Calu3 (cell line): ENCODE measurements around the gene VPS50. TPM values are rescaled to one million over a fixed set of nuclear protein-coding genes. Genes with fewer than 3 reads are reported as not detected.

Experiments
- BruUV-seq: library from RNA; stranded (reverse); fragments of 400-500 nt; replicated peaks from 2 replicates; lab custom pipeline; 2021; lab: Mats Ljungman, UMichigan
- CTCF ChIA-PET: fragments of 300-600 bp; sonication (Branson Sonifier 250); formaldehyde crosslinking; loops from one replicate; lab custom pipeline; 2022; ENCODE audit warnings: antibody characterized with exemption; lab: Charles Lee
- DNase-seq: peaks from one replicate; pipeline ENCODE4 v3.0.0; 2022
- H3K27ac Mint-ChIP-seq: one replicate; pipeline ENCODE4 v1.8.0; 2022; ENCODE audit warnings: mixed read lengths; ENCODE audit not compliant: unreplicated experiment
- H3K27me3 Mint-ChIP-seq: one replicate; pipeline ENCODE4 v1.8.0; 2022; ENCODE audit warnings: mixed read lengths; ENCODE audit not compliant: unreplicated experiment
- H3K36me3 Mint-ChIP-seq: one replicate; pipeline ENCODE4 v1.8.0; 2022; ENCODE audit warnings: mild to moderate bottlenecking, moderate library complexity, mixed read lengths; ENCODE audit not compliant: insufficient read depth, unreplicated experiment
- H3K4me1 Mint-ChIP-seq: one replicate; pipeline ENCODE4 v1.8.0; 2022; ENCODE audit warnings: mild to moderate bottlenecking, low read depth, mixed read lengths; ENCODE audit not compliant: unreplicated experiment
- H3K4me3 Mint-ChIP-seq: one replicate; pipeline ENCODE4 v1.8.0; 2022; ENCODE audit warnings: mild to moderate bottlenecking, low read depth, moderate library complexity, mixed read lengths; ENCODE audit not compliant: unreplicated experiment
- H3K9me3 Mint-ChIP-seq: one replicate; pipeline ENCODE4 v1.8.0; 2022; ENCODE audit warnings: low read depth, mixed read lengths; ENCODE audit not compliant: unreplicated experiment
- intact Hi-C: fragments of 100-400 bp; cut with micrococcal nuclease; formaldehyde crosslinking; loops from one replicate; pipeline ENCODE4 v1.10.0; 2022; ENCODE audit not compliant: unreplicated experiment
- total RNA-seq: library from RNA; stranded (reverse); gene quantifications from 2 replicates; pipeline ENCODE4 v1.2.3, GENCODE V29; 2022
- TF ChIP-seq, protein P1 (sequence below): fragments of 200-600 bp; IDR thresholded peaks from one replicate; pipeline ENCODE4 v1.8.0; 2022; ENCODE audit warnings: antibody characterized with exemption; ENCODE audit not compliant: unreplicated experiment

The VPS50 gene
- total RNA-seq, 1 experiment from 2014 or later: 36.9 TPM

DNA sequence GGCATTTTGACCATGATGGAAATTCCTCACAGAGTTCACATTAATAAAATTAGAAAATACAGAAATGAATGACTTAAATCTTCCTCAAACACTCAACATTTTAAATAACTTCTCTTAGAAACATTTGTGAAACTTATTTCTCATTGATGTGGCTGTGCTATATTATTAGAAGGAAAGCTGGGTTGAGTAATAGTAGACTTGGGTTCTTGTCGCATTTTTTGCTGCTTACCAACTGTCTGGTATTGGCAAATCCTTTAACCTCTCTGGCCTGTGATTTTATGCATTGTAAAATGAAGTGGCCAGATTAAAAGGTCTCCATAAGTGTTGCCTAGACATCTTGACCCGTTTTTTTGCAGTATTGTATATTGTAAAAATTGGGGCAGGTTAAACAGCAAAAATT, 66.5 kb downstream of the VPS50 start:
- DNase-seq: no peak
- Mint-ChIP-seq H3K27ac (no peak overlapping the region), H3K9me3 (no peaks in the 10 kb centered on the region), H3K36me3 (no peaks in the 10 kb centered on the region), H3K4me3 (no peak overlapping the region), H3K27me3 (no peaks in the 10 kb centered on the region), H3K4me1 (no peaks in the 10 kb centered on the region)
- BruUV-seq: no TSS peak
- CTCF ChIA-PET: no interaction called here
- intact Hi-C loops: no loop called here
- TF ChIP-seq, protein P1, sequence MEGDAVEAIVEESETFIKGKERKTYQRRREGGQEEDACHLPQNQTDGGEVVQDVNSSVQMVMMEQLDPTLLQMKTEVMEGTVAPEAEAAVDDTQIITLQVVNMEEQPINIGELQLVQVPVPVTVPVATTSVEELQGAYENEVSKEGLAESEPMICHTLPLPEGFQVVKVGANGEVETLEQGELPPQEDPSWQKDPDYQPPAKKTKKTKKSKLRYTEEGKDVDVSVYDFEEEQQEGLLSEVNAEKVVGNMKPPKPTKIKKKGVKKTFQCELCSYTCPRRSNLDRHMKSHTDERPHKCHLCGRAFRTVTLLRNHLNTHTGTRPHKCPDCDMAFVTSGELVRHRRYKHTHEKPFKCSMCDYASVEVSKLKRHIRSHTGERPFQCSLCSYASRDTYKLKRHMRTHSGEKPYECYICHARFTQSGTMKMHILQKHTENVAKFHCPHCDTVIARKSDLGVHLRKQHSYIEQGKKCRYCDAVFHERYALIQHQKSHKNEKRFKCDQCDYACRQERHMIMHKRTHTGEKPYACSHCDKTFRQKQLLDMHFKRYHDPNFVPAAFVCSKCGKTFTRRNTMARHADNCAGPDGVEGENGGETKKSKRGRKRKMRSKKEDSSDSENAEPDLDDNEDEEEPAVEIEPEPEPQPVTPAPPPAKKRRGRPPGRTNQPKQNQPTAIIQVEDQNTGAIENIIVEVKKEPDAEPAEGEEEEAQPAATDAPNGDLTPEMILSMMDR: no peak

DNA sequence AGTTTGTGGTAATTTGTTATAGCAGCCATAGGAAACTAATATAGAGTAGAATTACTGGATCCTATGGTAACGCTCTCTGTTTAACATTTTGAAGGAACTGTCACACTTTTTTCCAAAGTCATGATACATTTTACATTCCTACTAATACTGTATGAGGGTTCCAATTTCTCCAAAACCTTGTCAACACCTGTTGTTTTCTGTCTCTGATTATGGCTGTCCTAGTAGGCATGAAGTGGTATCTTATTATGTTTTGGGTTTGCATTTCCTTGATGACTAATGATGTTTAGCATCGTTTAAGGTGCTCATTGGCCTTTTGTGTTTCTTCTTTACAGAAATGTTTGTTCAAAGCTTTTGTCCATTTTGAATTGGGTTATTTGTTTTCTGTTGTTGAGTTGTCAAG, 69.6 kb downstream of the VPS50 start:
- CTCF ChIA-PET: no interaction called here
- no TSS peak for BruUV-seq
- no peak overlapping the region for H3K27ac Mint-ChIP-seq
- H3K36me3 Mint-ChIP-seq: no peaks in the 10 kb centered on the region
- intact Hi-C loops: no loop called here
- TF ChIP-seq, protein P1: no peak
- no peak overlapping the region for H3K4me3 Mint-ChIP-seq
- DNase-seq: no peak
- H3K9me3 Mint-ChIP-seq: no peaks in the 10 kb centered on the region
- no peaks in the 10 kb centered on the region for H3K4me1 Mint-ChIP-seq
- no peaks in the 10 kb centered on the region for H3K27me3 Mint-ChIP-seq

GRCh38 chr7:93307131-93307660, 75.0 kb downstream of the VPS50 start:
- CTCF ChIA-PET: no interaction called here
- H3K4me1 Mint-ChIP-seq: peaks cover 9% of the 10 kb centered on the region
- TF ChIP-seq, protein P1: no peak
- no peaks in the 10 kb centered on the region for H3K9me3 Mint-ChIP-seq
- intact Hi-C loops: no loop called here
- no peak overlapping the region for H3K27ac Mint-ChIP-seq
- H3K27me3 Mint-ChIP-seq: no peaks in the 10 kb centered on the region
- no peaks in the 10 kb centered on the region for H3K36me3 Mint-ChIP-seq
- BruUV-seq: no TSS peak
- H3K4me3 Mint-ChIP-seq: no peak overlapping the region
- DNase-seq: no peak

GRCh38 chr7:93307943-93308342, 75.8 kb downstream of the VPS50 start:
- BruUV-seq: no TSS peak
- CTCF ChIA-PET: interaction anchor here (0.6 kb wide), 1 partner anchor 138 kb away, joined by 4 read pairs; no protein-coding TSS in a partner anchor

More at GRCh38 chr7:93307943-93308342, 75.8 kb downstream of the VPS50 start:
- no peak overlapping the region for H3K27ac Mint-ChIP-seq
- no peak overlapping the region for H3K4me3 Mint-ChIP-seq
- no peaks in the 10 kb centered on the region for H3K27me3 Mint-ChIP-seq
- intact Hi-C loops: no loop called here
- no peaks in the 10 kb centered on the region for H3K9me3 Mint-ChIP-seq
- TF ChIP-seq, protein P1: no peak
- no peak for DNase-seq
- H3K36me3 Mint-ChIP-seq: no peaks in the 10 kb centered on the region
- peaks cover 9% of the 10 kb centered on the region for H3K4me1 Mint-ChIP-seq
